Stimulated activated memory B cell treated with anti-CD40 and anti-IgM and Interleukin-4, amounts not matched to agents 10 μg/mL and 1 μg/mL and 100 μg/mL, for 72 hours (primary cell): ENCODE data around the gene AVPR2.
A peak's percentile ranks its signal among the peaks of the same experiment; 100 is the strongest.

ENCODE experiments used
- ATAC-seq: fragments of 150-1000 bp; cut with Tn5 transposase; 2 replicates; pipeline ENCODE4 v1.10.0; 2021
- H3K27ac Mint-ChIP-seq: one replicate; pipeline ENCODE4 v1.8.0; 2022; ENCODE audit warnings: mild to moderate bottlenecking, mixed read lengths
- H3K27me3 Mint-ChIP-seq: one replicate; pipeline ENCODE4 v1.8.0; 2022; ENCODE audit warnings: mixed read lengths
- H3K36me3 Mint-ChIP-seq: one replicate; pipeline ENCODE4 v1.8.0; 2022; ENCODE audit warnings: mixed read lengths
- H3K4me1 Mint-ChIP-seq: one replicate; pipeline ENCODE4 v1.8.0; 2022; ENCODE audit warnings: mixed read lengths
- H3K4me3 Mint-ChIP-seq: one replicate; pipeline ENCODE4 v1.8.0; 2022; ENCODE audit warnings: mild to moderate bottlenecking, moderate library complexity, mixed read lengths
- H3K9me3 Mint-ChIP-seq: one replicate; pipeline ENCODE4 v1.8.0; 2022; ENCODE audit warnings: mixed read lengths

The AVPR2 gene

GRCh38 chrX:153953342-153953830, 48.9 kb downstream of the AVPR2 start:
- no peaks in the 10 kb centered on the region for H3K27me3 Mint-ChIP-seq
- no peaks in the 10 kb centered on the region for H3K4me1 Mint-ChIP-seq
- H3K9me3 Mint-ChIP-seq, result no peaks in the 10 kb centered on the region
- no peak overlapping the region for H3K4me3 Mint-ChIP-seq
- ATAC-seq, result peak; percentile 72
- H3K27ac Mint-ChIP-seq, result peak overlapping the region; percentile 51
- H3K36me3 Mint-ChIP-seq, result peaks cover 19% of the 10 kb centered on the region

DNA sequence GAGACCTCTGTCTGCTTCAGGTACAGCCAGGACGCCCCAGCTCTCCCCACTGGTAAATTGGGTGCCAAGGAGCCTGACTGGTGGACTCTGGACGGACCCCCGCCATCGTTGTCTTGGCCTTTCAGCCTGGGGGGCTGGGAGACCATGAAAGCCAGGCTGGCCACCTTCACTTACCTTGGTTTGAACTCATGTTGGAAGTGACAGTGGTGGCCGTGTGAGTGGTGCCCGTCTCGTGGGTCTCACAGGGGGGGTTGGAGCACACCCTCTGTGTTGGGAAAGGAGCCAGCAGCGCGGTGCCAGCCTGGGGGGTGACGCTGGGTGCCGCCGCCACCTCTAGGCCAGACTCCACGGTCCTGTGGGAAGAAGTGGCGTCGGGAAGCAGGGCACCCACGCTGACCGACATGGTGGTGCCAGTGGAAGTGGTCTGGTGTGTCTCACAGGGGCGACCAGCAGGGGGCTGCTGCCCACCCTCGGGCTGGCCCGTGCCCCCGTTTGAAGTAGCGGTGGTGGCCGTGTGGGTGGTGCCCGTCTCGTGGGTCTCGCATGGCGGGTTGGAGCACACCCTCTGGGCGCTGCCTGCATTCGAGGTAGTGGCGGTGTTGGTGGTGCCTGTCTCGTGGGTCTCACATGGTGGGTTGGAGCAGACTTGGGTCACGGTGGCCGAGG, 49.6 kb downstream of the AVPR2 start:
- Mint-ChIP-seq H3K4me1 (no peaks in the 10 kb centered on the region), H3K4me3 (no peak overlapping the region), H3K27me3 (no peaks in the 10 kb centered on the region), H3K27ac (peak overlapping the region; percentile 51), H3K9me3 (no peaks in the 10 kb centered on the region), H3K36me3 (peaks cover 19% of the 10 kb centered on the region)
- no peak for ATAC-seq

DNA sequence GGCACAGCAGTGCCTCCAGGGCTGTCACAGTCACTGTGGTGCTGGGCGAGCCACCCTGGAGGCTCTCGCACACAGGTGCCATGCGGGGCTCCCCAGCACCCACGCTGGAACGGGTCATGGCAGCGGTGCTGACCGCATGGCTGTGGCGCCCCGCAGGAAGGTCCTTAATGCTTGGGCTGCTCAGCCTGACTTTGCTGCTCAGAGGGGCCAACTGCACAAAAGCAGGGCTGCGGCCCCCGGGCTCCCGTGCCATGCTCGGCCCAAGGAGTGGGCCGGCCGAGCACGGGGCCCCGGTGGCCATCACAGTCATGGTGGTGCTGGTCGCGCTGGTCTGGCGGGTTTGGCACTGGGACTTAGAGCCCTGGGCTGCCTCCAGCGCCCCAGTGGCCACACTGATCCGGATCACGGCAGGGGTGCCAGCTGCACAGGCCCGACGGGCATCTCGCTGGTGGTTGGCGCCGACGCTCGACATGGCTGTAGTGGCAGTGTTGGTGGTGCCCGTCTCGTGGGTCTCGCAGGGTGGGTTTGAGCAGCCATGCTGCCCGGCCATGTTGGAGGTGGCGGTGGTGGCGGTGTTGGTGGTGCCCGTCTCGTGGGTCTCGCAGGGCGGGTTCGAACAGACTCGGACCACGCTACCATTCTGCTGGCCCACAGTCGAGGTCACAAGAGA, 50.2 kb downstream of the AVPR2 start:
- Mint-ChIP-seq H3K4me1 (no peaks in the 10 kb centered on the region), H3K4me3 (no peak overlapping the region), H3K27ac (peak overlapping the region; percentile 51), H3K36me3 (peaks cover 23% of the 10 kb centered on the region), H3K9me3 (no peaks in the 10 kb centered on the region), H3K27me3 (no peaks in the 10 kb centered on the region)
- ATAC-seq, result no peak

- H3K27ac Mint-ChIP-seq, result no peak overlapping the region
- no peaks in the 10 kb centered on the region for H3K4me1 Mint-ChIP-seq
- H3K9me3 Mint-ChIP-seq, result no peaks in the 10 kb centered on the region
- H3K27me3 Mint-ChIP-seq, result no peaks in the 10 kb centered on the region
- ATAC-seq, result no peak
- H3K4me3 Mint-ChIP-seq, result no peak overlapping the region
- peaks cover 28% of the 10 kb centered on the region for H3K36me3 Mint-ChIP-seq
These were observed 50.8 kb downstream of the AVPR2 start for GRCh38 chrX:153955228-153955732.

DNA sequence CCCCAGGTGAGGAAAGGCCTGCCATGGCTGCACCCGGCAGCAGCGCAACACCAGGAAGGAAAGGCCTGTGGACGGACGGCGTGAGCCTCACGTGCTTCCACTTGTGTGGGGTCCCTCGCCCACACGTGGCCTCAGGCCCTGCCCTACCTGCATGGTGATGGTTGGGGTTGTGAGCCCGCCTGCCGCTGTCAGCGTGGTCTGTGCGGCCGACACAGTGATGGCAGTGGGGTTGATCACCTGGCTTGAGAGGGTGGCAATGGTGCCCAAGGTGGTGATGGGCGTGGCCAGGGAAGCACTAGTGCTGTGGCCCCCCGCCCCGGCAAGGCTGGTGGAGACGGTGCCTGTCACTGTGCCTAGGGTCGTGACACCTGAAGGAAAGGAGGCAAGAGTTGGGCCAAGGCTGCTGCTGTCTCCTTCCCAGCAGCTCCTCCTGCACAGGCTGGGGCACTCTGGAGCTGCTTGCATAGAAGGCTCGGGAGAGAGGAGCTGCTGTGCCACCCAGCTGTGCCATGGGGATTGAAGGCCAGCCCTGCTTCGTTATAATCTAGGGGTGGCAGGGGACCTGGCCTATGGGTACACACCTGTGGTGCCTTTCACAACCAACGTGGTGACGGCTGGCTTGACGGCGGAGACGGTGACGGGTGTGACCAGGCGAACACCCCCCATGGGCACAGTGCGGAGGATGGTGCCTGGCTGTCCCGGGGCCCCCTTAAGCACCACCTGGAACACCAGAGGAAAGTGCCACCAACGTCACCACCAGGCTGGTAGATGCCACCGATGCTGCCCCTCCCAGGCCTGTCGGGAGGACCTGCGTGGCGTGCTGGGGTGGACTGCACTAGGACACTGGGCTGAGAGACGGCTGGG, 51.8 kb downstream of the AVPR2 start:
- no peak for ATAC-seq
- H3K36me3 Mint-ChIP-seq, result peaks cover 29% of the 10 kb centered on the region
- no peaks in the 10 kb centered on the region for H3K9me3 Mint-ChIP-seq
- H3K4me1 Mint-ChIP-seq, result no peaks in the 10 kb centered on the region
- H3K27ac Mint-ChIP-seq, result no peak overlapping the region
- no peak overlapping the region for H3K4me3 Mint-ChIP-seq
- no peaks in the 10 kb centered on the region for H3K27me3 Mint-ChIP-seq
